ENCODE measurements around the gene BTBD3. TPM values are rescaled to one million over a fixed set of nuclear protein-coding genes. Genes with fewer than 3 reads are reported as not detected.

BTBD3 gene
- total RNA-seq, 1 donor from 2014 or later: 114 TPM

- DNase-seq (ENCODE audit: extremely low spot score, unreplicated experiment): no peak
- TF ChIP-seq CTCF (conservative IDR thresholded peaks at IDR 0.05): no peak
- Mint-ChIP-seq H3K27me3 (no peaks in the 10 kb centered on the region), H3K4me3 (peak overlapping the region; percentile 79), H3K9me3 (no peaks in the 10 kb centered on the region), H3K36me3 (peaks cover 35% of the 10 kb centered on the region), H3K4me1 (ENCODE audit: unreplicated experiment) (peaks cover 67% of the 10 kb centered on the region), H3K27ac (peak overlapping the region; percentile 67)
Measured at GRCh38 chr20:11918981-11919380, 1.3 kb downstream of the BTBD3 start.

GRCh38 chr20:11919581-11919980 is 1.9 kb downstream of the BTBD3 start:
- Mint-ChIP-seq H3K27ac (peak overlapping the region; percentile 67), H3K4me1 (ENCODE audit: unreplicated experiment) (peaks cover 67% of the 10 kb centered on the region), H3K27me3 (no peaks in the 10 kb centered on the region), H3K4me3 (peak overlapping the region; percentile 79), H3K36me3 (peaks cover 38% of the 10 kb centered on the region), H3K9me3 (no peaks in the 10 kb centered on the region)
- DNase-seq (ENCODE audit: extremely low spot score, unreplicated experiment): no peak
- no peak for TF ChIP-seq CTCF (conservative IDR thresholded peaks at IDR 0.05)

GRCh38 chr20:11920083-11920482 is 2.4 kb downstream of the BTBD3 start:
- no peak for DNase-seq (ENCODE audit: extremely low spot score, unreplicated experiment)
- Mint-ChIP-seq H3K4me3 (peak overlapping the region; percentile 79), H3K27me3 (no peaks in the 10 kb centered on the region), H3K27ac (peak overlapping the region; percentile 67), H3K36me3 (peaks cover 43% of the 10 kb centered on the region), H3K4me1 (ENCODE audit: unreplicated experiment) (peaks cover 70% of the 10 kb centered on the region), H3K9me3 (no peaks in the 10 kb centered on the region)
- TF ChIP-seq CTCF (conservative IDR thresholded peaks at IDR 0.05): no peak

- no peak for TF ChIP-seq CTCF (conservative IDR thresholded peaks at IDR 0.05)
- peak overlapping the region; percentile 14 for H3K4me3 Mint-ChIP-seq
Measured at GRCh38 chr20:11921321-11921720, 3.6 kb downstream of the BTBD3 start.

GRCh38 chr20:11922561-11922960 is 4.9 kb downstream of the BTBD3 start:
- peaks cover 57% of the 10 kb centered on the region for H3K36me3 Mint-ChIP-seq
- H3K9me3 Mint-ChIP-seq: no peaks in the 10 kb centered on the region
- H3K4me1 Mint-ChIP-seq (ENCODE audit: unreplicated experiment): peaks cover 52% of the 10 kb centered on the region
- no peak for DNase-seq (ENCODE audit: extremely low spot score, unreplicated experiment)
- no peaks in the 10 kb centered on the region for H3K27me3 Mint-ChIP-seq
- H3K27ac Mint-ChIP-seq: no peak overlapping the region
- no peak for TF ChIP-seq CTCF (conservative IDR thresholded peaks at IDR 0.05)
- no peak overlapping the region for H3K4me3 Mint-ChIP-seq

More at GRCh38 chr20:11921321-11921720, 3.6 kb downstream of the BTBD3 start:
- no peaks in the 10 kb centered on the region for H3K27me3 Mint-ChIP-seq
- peaks cover 62% of the 10 kb centered on the region for H3K4me1 Mint-ChIP-seq (ENCODE audit: unreplicated experiment)
- DNase-seq (ENCODE audit: extremely low spot score, unreplicated experiment): no peak
- H3K27ac Mint-ChIP-seq: peak overlapping the region; percentile 13
- peaks cover 48% of the 10 kb centered on the region for H3K36me3 Mint-ChIP-seq
- no peaks in the 10 kb centered on the region for H3K9me3 Mint-ChIP-seq

GRCh38 chr20:11924923-11925322 is 7.2 kb downstream of the BTBD3 start:
- H3K27ac Mint-ChIP-seq: no peak overlapping the region
- TF ChIP-seq CTCF (conservative IDR thresholded peaks at IDR 0.05): no peak
- H3K4me3 Mint-ChIP-seq: no peak overlapping the region
- H3K9me3 Mint-ChIP-seq: no peaks in the 10 kb centered on the region
- H3K27me3 Mint-ChIP-seq: no peaks in the 10 kb centered on the region
- H3K4me1 Mint-ChIP-seq (ENCODE audit: unreplicated experiment): peaks cover 28% of the 10 kb centered on the region
- DNase-seq (ENCODE audit: extremely low spot score, unreplicated experiment): no peak
- H3K36me3 Mint-ChIP-seq: peaks cover 58% of the 10 kb centered on the region

Measured in type B pancreatic cell (in vitro differentiated cells).